ENCODE measurements around the gene NEUROG3. TPM values are rescaled to one million over a fixed set of nuclear protein-coding genes. Genes with fewer than 3 reads are reported as not detected.

Gene NEUROG3
- total and polyA plus RNA-seq, 2 experiments from 2014 or later: 0.87 TPM; not detected in 1

- no peaks in the 10 kb centered on the region for H3K36me3 ChIP-seq (replicated peaks; ENCODE audit: insufficient read depth, low read depth)
- no peak for DNase-seq (ENCODE audit: low spot score)
- no peak overlapping the region for H3K4me3 ChIP-seq
- peaks cover 58% of the 10 kb centered on the region for H3K27me3 ChIP-seq
- H2AFZ ChIP-seq: no peak overlapping the region
- H3K4me2 ChIP-seq: no peak overlapping the region
- 39% methylated on average over 2 of the region's 2 CpGs for WGBS (ENCODE audit: low lambda C conversion rate, missing lambda C conversion rate)
- no peaks in the 10 kb centered on the region for H3K4me1 ChIP-seq (ENCODE audit: insufficient read depth)
- no peak overlapping the region for H3K27ac ChIP-seq
- H3K9me2 ChIP-seq (replicated peaks; ENCODE audit: insufficient read depth): no peaks in the 10 kb centered on the region
- no peaks in the 10 kb centered on the region for H3K9me3 ChIP-seq (ENCODE audit: low read depth)
- no peaks in the 10 kb centered on the region for H4K20me1 ChIP-seq (ENCODE audit: insufficient read depth, poor library complexity, severe bottlenecking)
- H3K79me2 ChIP-seq: no peaks in the 10 kb centered on the region
- TF ChIP-seq EZH2 (IDR thresholded peaks at IDR 0.05; ENCODE audit: borderline replicate concordance) (no peak), CTCF (IDR thresholded peaks at IDR 0.05; ENCODE audit: poor library complexity) (no peak), EZH2phosphoT487 (IDR thresholded peaks at IDR 0.05; ENCODE audit: low read depth, severe bottlenecking, unreplicated experiment) (no peak)
Observed at GRCh38 chr10:69583106-69583505, 9.9 kb upstream of the NEUROG3 start.

- Histone ChIP-seq H3K4me3 (no peak overlapping the region), H3K9me2 (replicated peaks; ENCODE audit: insufficient read depth) (no peaks in the 10 kb centered on the region), H3K27ac (no peak overlapping the region), H3K79me2 (no peaks in the 10 kb centered on the region), H3K27me3 (peaks cover 69% of the 10 kb centered on the region), H3K4me1 (ENCODE audit: insufficient read depth) (no peaks in the 10 kb centered on the region), H4K20me1 (ENCODE audit: insufficient read depth, poor library complexity, severe bottlenecking) (no peaks in the 10 kb centered on the region), H2AFZ (no peak overlapping the region), H3K36me3 (replicated peaks; ENCODE audit: insufficient read depth, low read depth) (no peaks in the 10 kb centered on the region), H3K4me2 (no peak overlapping the region), H3K9me3 (ENCODE audit: low read depth) (no peaks in the 10 kb centered on the region)
- DNase-seq (ENCODE audit: low spot score): no peak
- TF ChIP-seq EZH2 (IDR thresholded peaks at IDR 0.05; ENCODE audit: borderline replicate concordance) (no peak), EZH2phosphoT487 (IDR thresholded peaks at IDR 0.05; ENCODE audit: low read depth, severe bottlenecking, unreplicated experiment) (no peak), CTCF (IDR thresholded peaks at IDR 0.05; ENCODE audit: poor library complexity) (no peak)
- WGBS (ENCODE audit: low lambda C conversion rate, missing lambda C conversion rate): 74% methylated on average over 5 of the region's 5 CpGs
Observed at GRCh38 chr10:69580435-69580834, 7.2 kb upstream of the NEUROG3 start.

- H3K36me3 ChIP-seq (replicated peaks; ENCODE audit: insufficient read depth, low read depth): no peaks in the 10 kb centered on the region
- H3K4me2 ChIP-seq: no peak overlapping the region
- no peaks in the 10 kb centered on the region for H3K79me2 ChIP-seq
- H2AFZ ChIP-seq: no peak overlapping the region
- H3K27me3 ChIP-seq: peaks cover 75% of the 10 kb centered on the region
- 42% methylated on average over 8 of the region's 8 CpGs for WGBS (ENCODE audit: low lambda C conversion rate, missing lambda C conversion rate)
- H3K9me3 ChIP-seq (ENCODE audit: low read depth): no peaks in the 10 kb centered on the region
- H3K9me2 ChIP-seq (replicated peaks; ENCODE audit: insufficient read depth): no peaks in the 10 kb centered on the region
- H3K4me3 ChIP-seq: no peak overlapping the region
- TF ChIP-seq EZH2phosphoT487 (IDR thresholded peaks at IDR 0.05; ENCODE audit: low read depth, severe bottlenecking, unreplicated experiment) (no peak), CTCF (IDR thresholded peaks at IDR 0.05; ENCODE audit: poor library complexity) (no peak), EZH2 (IDR thresholded peaks at IDR 0.05; ENCODE audit: borderline replicate concordance) (no peak)
- no peaks in the 10 kb centered on the region for H4K20me1 ChIP-seq (ENCODE audit: insufficient read depth, poor library complexity, severe bottlenecking)
- no peak overlapping the region for H3K27ac ChIP-seq
- H3K4me1 ChIP-seq (ENCODE audit: insufficient read depth): no peaks in the 10 kb centered on the region
- DNase-seq (ENCODE audit: low spot score): no peak
Observed at GRCh38 chr10:69579464-69580060, 6.3 kb upstream of the NEUROG3 start.

Measured in hepatocyte (in vitro differentiated cells).